GM12891 (cell line): ENCODE results near the gene ITGA1.

Experiments used
- POLR2A ChIP-seq: IDR thresholded peaks from 2 replicates; pipeline ENCODE4 v1.6.1; 2011; ENCODE audit warnings: low read depth, low read length, control low read depth
- POU2F2 ChIP-seq: IDR thresholded peaks from 2 replicates; pipeline ENCODE4 v1.6.1; 2011; ENCODE audit warnings: low read depth, mild to moderate bottlenecking, control low read depth, low read length, moderate library complexity

DNA sequence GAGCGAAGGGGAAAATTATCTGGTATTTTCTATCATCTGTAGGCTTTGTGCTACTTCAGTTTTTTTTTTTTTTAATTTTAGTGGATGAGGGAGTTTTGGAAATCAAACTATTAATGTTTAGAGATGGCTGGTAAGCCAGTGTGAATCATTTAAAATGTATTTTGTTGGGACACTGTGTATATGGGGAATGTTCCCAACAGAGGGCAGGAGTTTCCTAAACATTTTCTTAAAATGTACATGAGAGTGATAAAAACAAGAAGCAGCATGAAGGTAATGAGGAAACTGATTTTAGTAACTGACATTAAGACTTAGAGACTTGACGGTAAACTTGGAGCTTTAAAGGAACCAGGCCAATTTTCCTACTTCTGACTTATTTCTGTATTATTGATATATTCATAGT lies 133.2 kb downstream of the ITGA1 start:
- TF ChIP-seq POLR2A (no peak), POU2F2 (no peak)
